ENCODE measurements around the gene RTL1. TPM values are rescaled to one million over a fixed set of nuclear protein-coding genes. Genes with fewer than 3 reads are reported as not detected.

RTL1 gene
- total and polyA plus RNA-seq, 2 of the 13 experiments (the other 11 are each of a cell fraction or from before 2014, with no cell fraction given) = not detected

- no peaks in the 10 kb centered on the region for H3K9me3 ChIP-seq (ENCODE audit: low read length)
- 0 out of 2 replicates have a peak, but pooled peaks have one; percentile 25 for TF ChIP-seq FOSL2 (CRISPR knock-in tag; IDR thresholded peaks at IDR 0.05)
- no peak for TF ChIP-seq ZNF136 (CRISPR knock-in tag; IDR thresholded peaks at IDR 0.05; ENCODE audit: low read depth)
- FAIRE-seq (no peak), DNase-seq (ENCODE audit: low spot score) (no peak), ATAC-seq (no peak)
- H3K79me2 ChIP-seq (ENCODE audit: insufficient read depth, low read length) = no peaks in the 10 kb centered on the region
- peaks cover 83% of the 10 kb centered on the region for H3K4me1 ChIP-seq (ENCODE audit: insufficient read depth, low read length)
- no peak overlapping the region for H2AFZ ChIP-seq (ENCODE audit: low read length)
- H3K4me2 ChIP-seq (ENCODE audit: low read depth, low read length) = no peak overlapping the region
- ChIA-PET CTCF (ENCODE audit: low intra/inter-chr PET ratio, low total read pairs) (no interaction called here), POLR2A (interaction anchor here (0.8 to 1.9 kb wide), 3 partner anchors 20 to 27 kb away, joined by 3 to 5 read pairs (median 4); no protein-coding TSS in a partner anchor)
- H3K27me3 ChIP-seq (ENCODE audit: control insufficient read depth in 1 of 2, insufficient read depth in 2 of 2, low read length in 2 of 2) = no peaks in the 10 kb centered on the region
- WGBS (ENCODE audit: low lambda C conversion rate) = 78% methylated on average over 8 of the region's 8 CpGs
- no peak overlapping the region for H3K4me3 ChIP-seq (replicated peaks in 1 of 3; ENCODE audit: insufficient read depth in 1 of 3, low read depth in 2 of 3, low read length in 3 of 3)
- in situ Hi-C loops (cut with HindIII; ENCODE audit: extremely low pct_ligation_motif_present, low pct_unique_long_range_greater_than_20kb) (no loop called here), intact Hi-C loops (cut with micrococcal nuclease; ENCODE audit: unreplicated experiment) (no loop called here)
- H3K27ac ChIP-seq (ENCODE audit: extremely low read length, insufficient read depth, low read length) = no peak overlapping the region
- no peaks in the 10 kb centered on the region for H3K36me3 ChIP-seq (replicated peaks in 1 of 2; ENCODE audit: control insufficient read depth in 1 of 2, insufficient read depth in 2 of 2, low read length in 2 of 2)
- no peaks in the 10 kb centered on the region for H4K20me1 ChIP-seq (ENCODE audit: insufficient read depth, low read length)
- no TSS peak for BruUV-seq (replicated peaks)
- no peak overlapping the region for H3K9ac ChIP-seq (ENCODE audit: insufficient read depth, low read depth, low read length)
Measured at GRCh38 chr14:100842799-100843198, 60.7 kb downstream of the RTL1 start.

- Histone ChIP-seq H3K4me3 (replicated peaks in 1 of 3; ENCODE audit: insufficient read depth in 1 of 3, low read depth in 2 of 3, low read length in 3 of 3) (no peak overlapping the region), H3K4me1 (ENCODE audit: insufficient read depth, low read length) (peaks cover 89% of the 10 kb centered on the region), H3K36me3 (replicated peaks in 1 of 2; ENCODE audit: control insufficient read depth in 1 of 2, insufficient read depth in 2 of 2, low read length in 2 of 2) (no peaks in the 10 kb centered on the region), H3K4me2 (ENCODE audit: low read depth, low read length) (no peak overlapping the region), H3K27me3 (ENCODE audit: control insufficient read depth in 1 of 2, insufficient read depth in 2 of 2, low read length in 2 of 2) (no peaks in the 10 kb centered on the region), H3K9ac (ENCODE audit: insufficient read depth, low read depth, low read length) (no peak overlapping the region), H2AFZ (ENCODE audit: low read length) (no peak overlapping the region), H3K27ac (ENCODE audit: extremely low read length, insufficient read depth, low read length) (peak overlapping the region; percentile 15), H3K9me3 (ENCODE audit: low read length) (no peaks in the 10 kb centered on the region), H4K20me1 (ENCODE audit: insufficient read depth, low read length) (no peaks in the 10 kb centered on the region), H3K79me2 (ENCODE audit: insufficient read depth, low read length) (no peaks in the 10 kb centered on the region)
- no peak for DNase-seq (ENCODE audit: low spot score)
- ATAC-seq = no peak
- in situ Hi-C loops (cut with HindIII; ENCODE audit: extremely low pct_ligation_motif_present, low pct_unique_long_range_greater_than_20kb) (no loop called here), intact Hi-C loops (cut with micrococcal nuclease; ENCODE audit: unreplicated experiment) (no loop called here)
- no TSS peak for BruUV-seq (replicated peaks)
- WGBS (ENCODE audit: low lambda C conversion rate) = 83% methylated on average over 15 of the region's 15 CpGs
- CTCF ChIA-PET (ENCODE audit: low intra/inter-chr PET ratio, low total read pairs) = no interaction called here
- no peak for FAIRE-seq
- POLR2A ChIA-PET = interaction anchor here (1.3 to 1.9 kb wide), 2 partner anchors 19 to 25 kb away, joined by 4 to 5 read pairs; no protein-coding TSS in a partner anchor
- no peak for TF ChIP-seq U2AF2 (IDR thresholded peaks at IDR 0.05; ENCODE audit: low read depth, low read length)
- peak; percentile 40; the same call in 1 of the 2 replicates for TF ChIP-seq TBX2 (CRISPR knock-in tag; IDR thresholded peaks at IDR 0.05; ENCODE audit: borderline replicate concordance)
- TF ChIP-seq ZFP36L1 (CRISPR knock-in tag; IDR thresholded peaks at IDR 0.05) = no peak
- TF ChIP-seq TGIF2 (CRISPR knock-in tag; IDR thresholded peaks at IDR 0.05) = no peak
- TF ChIP-seq ZNF484 (CRISPR knock-in tag; IDR thresholded peaks at IDR 0.05; ENCODE audit: borderline replicate concordance, low read depth) = no peak
- TF ChIP-seq SRSF1 (optimal IDR thresholded peaks at IDR 0.05; ENCODE audit: low read depth, low read length) = no peak
- TF ChIP-seq BHLHE40 (IDR thresholded peaks at IDR 0.05; ENCODE audit: low read length) = no peak
- TF ChIP-seq ELF3 (CRISPR knock-in tag; IDR thresholded peaks at IDR 0.05) = 0 out of 2 replicates have a peak, but pooled peaks have one; percentile 8
- TF ChIP-seq MXD4 (CRISPR knock-in tag; IDR thresholded peaks at IDR 0.05) = no peak
- TF ChIP-seq ZNF577 (CRISPR knock-in tag; IDR thresholded peaks at IDR 0.05; ENCODE audit: borderline replicate concordance, low read depth) = no peak
- no peak for TF ChIP-seq IRF2 (CRISPR knock-in tag; IDR thresholded peaks at IDR 0.05)
- peak; percentile 91 for TF ChIP-seq THAP9 (CRISPR knock-in tag; IDR thresholded peaks at IDR 0.05; ENCODE audit: borderline replicate concordance)
- no peak for TF ChIP-seq IRF1 (CRISPR knock-in tag; IDR thresholded peaks at IDR 0.05; ENCODE audit: low read depth)
- TF ChIP-seq MAF1 (CRISPR knock-in tag; IDR thresholded peaks at IDR 0.05; ENCODE audit: borderline replicate concordance) = no peak
Measured at GRCh38 chr14:100841761-100842403, 61.6 kb downstream of the RTL1 start.
